ENCODE results near the gene KRAS. TPM values are rescaled to one million over a fixed set of nuclear protein-coding genes. Genes with fewer than 3 reads are reported as not detected.

The KRAS gene
- total and polyA plus RNA-seq, 2 of the 13 experiments (the other 11 are each of a cell fraction or from before 2014, with no cell fraction given): 6.5 to 9.8 TPM

DNA sequence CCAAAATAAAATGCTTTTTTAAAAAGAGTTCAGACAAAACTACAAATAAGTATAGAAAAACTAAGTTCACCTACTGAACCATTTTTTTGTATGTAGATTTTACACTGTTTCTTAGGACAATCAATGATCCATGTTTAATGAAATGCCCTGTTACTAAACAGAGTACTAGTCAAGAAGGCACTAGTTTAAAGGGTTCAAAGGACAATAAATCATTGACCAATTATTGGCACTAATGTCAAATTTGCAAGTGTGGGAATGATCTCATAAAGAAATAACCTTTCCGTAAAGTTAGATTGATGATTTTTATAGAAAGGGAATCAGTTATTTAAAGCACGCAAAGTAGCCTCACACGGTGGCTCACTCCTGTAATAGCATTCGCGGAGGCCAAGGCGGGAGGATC is 59.9 kb downstream of the KRAS start:
- no peaks in the 10 kb centered on the region for H3K36me3 ChIP-seq (replicated peaks in 1 of 2; ENCODE audit: control insufficient read depth in 1 of 2, insufficient read depth in 2 of 2, low read length in 2 of 2)
- 87% methylated on average over 6 of the region's 6 CpGs for WGBS (ENCODE audit: low lambda C conversion rate)
- H3K27ac ChIP-seq (ENCODE audit: extremely low read length, insufficient read depth, low read length): no peak overlapping the region
- no peak overlapping the region for H3K9ac ChIP-seq (ENCODE audit: insufficient read depth, low read depth, low read length)
- no peaks in the 10 kb centered on the region for H3K27me3 ChIP-seq (ENCODE audit: control insufficient read depth in 1 of 2, insufficient read depth in 2 of 2, low read length in 2 of 2)
- TF ChIP-seq HOXA7 (CRISPR knock-in tag; IDR thresholded peaks at IDR 0.05) (no peak), ARNTL (CRISPR knock-in tag; IDR thresholded peaks at IDR 0.05) (no peak), ZNF343 (CRISPR knock-in tag; IDR thresholded peaks at IDR 0.05) (no peak), ZNF749 (CRISPR knock-in tag; IDR thresholded peaks at IDR 0.05; ENCODE audit: borderline replicate concordance) (no peak), ZNF382 (CRISPR knock-in tag; IDR thresholded peaks at IDR 0.05; ENCODE audit: borderline replicate concordance) (no peak)
- TF ChIP-seq, protein P1, sequence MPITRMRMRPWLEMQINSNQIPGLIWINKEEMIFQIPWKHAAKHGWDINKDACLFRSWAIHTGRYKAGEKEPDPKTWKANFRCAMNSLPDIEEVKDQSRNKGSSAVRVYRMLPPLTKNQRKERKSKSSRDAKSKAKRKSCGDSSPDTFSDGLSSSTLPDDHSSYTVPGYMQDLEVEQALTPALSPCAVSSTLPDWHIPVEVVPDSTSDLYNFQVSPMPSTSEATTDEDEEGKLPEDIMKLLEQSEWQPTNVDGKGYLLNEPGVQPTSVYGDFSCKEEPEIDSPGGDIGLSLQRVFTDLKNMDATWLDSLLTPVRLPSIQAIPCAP (CRISPR knock-in tag; IDR thresholded peaks at IDR 0.05; ENCODE audit: low read depth): no peak
- TF ChIP-seq, protein P2, sequence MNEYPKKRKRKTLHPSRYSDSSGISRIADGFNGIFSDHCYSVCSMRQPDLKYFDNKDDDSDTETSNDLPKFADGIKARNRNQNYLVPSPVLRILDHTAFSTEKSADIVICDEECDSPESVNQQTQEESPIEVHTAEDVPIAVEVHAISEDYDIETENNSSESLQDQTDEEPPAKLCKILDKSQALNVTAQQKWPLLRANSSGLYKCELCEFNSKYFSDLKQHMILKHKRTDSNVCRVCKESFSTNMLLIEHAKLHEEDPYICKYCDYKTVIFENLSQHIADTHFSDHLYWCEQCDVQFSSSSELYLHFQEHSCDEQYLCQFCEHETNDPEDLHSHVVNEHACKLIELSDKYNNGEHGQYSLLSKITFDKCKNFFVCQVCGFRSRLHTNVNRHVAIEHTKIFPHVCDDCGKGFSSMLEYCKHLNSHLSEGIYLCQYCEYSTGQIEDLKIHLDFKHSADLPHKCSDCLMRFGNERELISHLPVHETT (CRISPR knock-in tag; conservative IDR thresholded peaks at IDR 0.05): no peak
- TF ChIP-seq, protein P3, sequence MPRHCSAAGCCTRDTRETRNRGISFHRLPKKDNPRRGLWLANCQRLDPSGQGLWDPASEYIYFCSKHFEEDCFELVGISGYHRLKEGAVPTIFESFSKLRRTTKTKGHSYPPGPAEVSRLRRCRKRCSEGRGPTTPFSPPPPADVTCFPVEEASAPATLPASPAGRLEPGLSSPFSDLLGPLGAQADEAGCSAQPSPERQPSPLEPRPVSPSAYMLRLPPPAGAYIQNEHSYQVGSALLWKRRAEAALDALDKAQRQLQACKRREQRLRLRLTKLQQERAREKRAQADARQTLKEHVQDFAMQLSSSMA (CRISPR knock-in tag; IDR thresholded peaks at IDR 0.05): no peak
- H3K9me3 ChIP-seq (ENCODE audit: low read length): no peaks in the 10 kb centered on the region
- in situ Hi-C loops (cut with HindIII; ENCODE audit: extremely low pct_ligation_motif_present, low pct_unique_long_range_greater_than_20kb): no loop called here
- FAIRE-seq (no peak), DNase-seq (ENCODE audit: low spot score) (no peak), ATAC-seq (no peak)
- intact Hi-C loops (cut with micrococcal nuclease; ENCODE audit: unreplicated experiment): no loop called here
- peaks cover 18% of the 10 kb centered on the region for H3K4me1 ChIP-seq (ENCODE audit: insufficient read depth, low read length)
- no peaks in the 10 kb centered on the region for H3K79me2 ChIP-seq (ENCODE audit: insufficient read depth, low read length)
- H3K4me2 ChIP-seq (ENCODE audit: low read depth, low read length): no peak overlapping the region
- ChIA-PET CTCF (ENCODE audit: low intra/inter-chr PET ratio, low total read pairs) (no interaction called here), POLR2A (no interaction called here)
- H3K4me3 ChIP-seq (replicated peaks in 1 of 3; ENCODE audit: insufficient read depth in 1 of 3, low read depth in 2 of 3, low read length in 3 of 3): no peak overlapping the region
- H2AFZ ChIP-seq (ENCODE audit: low read length): no peak overlapping the region
- no TSS peak for BruUV-seq (replicated peaks)
- no peaks in the 10 kb centered on the region for H4K20me1 ChIP-seq (ENCODE audit: insufficient read depth, low read length)
